AG04450 (cell line): ENCODE measurements around the gene UAP1L1. TPM values are rescaled to one million over a fixed set of nuclear protein-coding genes. Genes with fewer than 3 reads are reported as not detected.

Experiments
- CTCF ChIA-PET: fragments of 300-600, 350-600 bp; formaldehyde crosslinking; extraction: SDS; loops from one replicate; lab custom pipeline; 2022; ENCODE audit warnings: antibody characterized with exemption, inconsistent platforms; lab: Charles Lee
- POLR2A ChIA-PET: fragments of 350-600 bp; formaldehyde crosslinking; extraction: SDS; loops from one replicate; lab custom pipeline; 2021; ENCODE audit warnings: antibody characterized with exemption, inconsistent platforms; lab: Yijun Ruan, JAX
- DNase-seq: peaks from one replicate; pipeline ENCODE4 v3.0.0-alpha.2; 2011; ENCODE audit warnings: low read depth, low spot score
- H3K27ac ChIP-seq: one replicate; pipeline ENCODE4 v1.5.1; 2012; ENCODE audit warnings: low read depth, low read length, control low read depth
- H3K27me3 ChIP-seq: one replicate; pipeline ENCODE4 v1.6.0; 2012; ENCODE audit warnings: low read length; ENCODE audit not compliant: control insufficient read depth, insufficient read depth
- H3K4me3 ChIP-seq: 2 replicates; pipeline ENCODE4 v1.5.1; 2011; ENCODE audit warnings: mild to moderate bottlenecking, low read depth, low read length, control low read depth
- H3K9me3 ChIP-seq: 2 replicates; pipeline ENCODE4 v1.5.1; 2012; ENCODE audit warnings: low read length; ENCODE audit not compliant: control insufficient read depth, insufficient read depth
- polyA plus RNA-seq: library from polyadenylated mRNA; depleted of rRNA; stranded (reverse); fragments of >200 nt; gene quantifications from 2 replicates; pipeline ENCODE4 v1.2.3, GENCODE V29; 2011
- TF ChIP-seq, protein P1 (sequence below): IDR thresholded peaks from 2 replicates; pipeline ENCODE4 v1.5.1; 2011; ENCODE audit warnings: low read depth, low read length, control low read depth, inconsistent platforms

Gene UAP1L1
- polyA plus RNA-seq, 1 experiment: 5.1 TPM

DNA sequence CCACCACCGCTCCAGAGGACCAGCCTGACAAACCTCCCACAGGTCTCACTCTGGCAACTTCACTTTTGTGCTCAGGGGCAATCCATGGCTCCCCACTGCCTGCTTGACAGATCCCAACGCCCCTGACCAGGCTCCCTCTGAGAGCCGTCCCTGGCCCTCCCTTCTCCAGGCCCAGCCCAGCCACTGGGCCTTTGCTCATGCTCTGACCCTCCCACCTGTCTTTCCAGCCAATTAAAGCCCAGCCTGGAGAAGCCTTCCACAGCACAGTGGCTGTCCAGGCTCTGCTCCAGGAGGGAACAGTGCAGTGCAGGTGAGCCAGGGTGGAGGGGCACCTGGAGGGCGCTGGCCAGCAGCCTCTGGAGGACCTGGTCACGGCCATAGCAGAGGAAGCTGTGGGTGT, 26.7 kb upstream of the UAP1L1 start:
- CTCF ChIA-PET: interaction anchor here (1.3 kb wide), 1 partner anchor 15 kb away, joined by 3 read pairs; no protein-coding TSS in a partner anchor

GRCh38 chr9:137051145-137051724, 26.1 kb upstream of the UAP1L1 start:
- TF ChIP-seq, protein P1, sequence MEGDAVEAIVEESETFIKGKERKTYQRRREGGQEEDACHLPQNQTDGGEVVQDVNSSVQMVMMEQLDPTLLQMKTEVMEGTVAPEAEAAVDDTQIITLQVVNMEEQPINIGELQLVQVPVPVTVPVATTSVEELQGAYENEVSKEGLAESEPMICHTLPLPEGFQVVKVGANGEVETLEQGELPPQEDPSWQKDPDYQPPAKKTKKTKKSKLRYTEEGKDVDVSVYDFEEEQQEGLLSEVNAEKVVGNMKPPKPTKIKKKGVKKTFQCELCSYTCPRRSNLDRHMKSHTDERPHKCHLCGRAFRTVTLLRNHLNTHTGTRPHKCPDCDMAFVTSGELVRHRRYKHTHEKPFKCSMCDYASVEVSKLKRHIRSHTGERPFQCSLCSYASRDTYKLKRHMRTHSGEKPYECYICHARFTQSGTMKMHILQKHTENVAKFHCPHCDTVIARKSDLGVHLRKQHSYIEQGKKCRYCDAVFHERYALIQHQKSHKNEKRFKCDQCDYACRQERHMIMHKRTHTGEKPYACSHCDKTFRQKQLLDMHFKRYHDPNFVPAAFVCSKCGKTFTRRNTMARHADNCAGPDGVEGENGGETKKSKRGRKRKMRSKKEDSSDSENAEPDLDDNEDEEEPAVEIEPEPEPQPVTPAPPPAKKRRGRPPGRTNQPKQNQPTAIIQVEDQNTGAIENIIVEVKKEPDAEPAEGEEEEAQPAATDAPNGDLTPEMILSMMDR: no peak
- DNase-seq: no peak
- Histone ChIP-seq H3K4me3 (no peak overlapping the region), H3K27ac (no peak overlapping the region), H3K27me3 (peaks cover 67% of the 10 kb centered on the region), H3K9me3 (no peaks in the 10 kb centered on the region; the same call in 1 of the 2 replicates)
- CTCF ChIA-PET: interaction anchor here (1.3 kb wide), 1 partner anchor 16 kb away, joined by 3 read pairs; no protein-coding TSS in a partner anchor
- POLR2A ChIA-PET: no interaction called here

More for the DNA sequence above, 26.7 kb upstream of the UAP1L1 start:
- Histone ChIP-seq H3K27ac (no peak overlapping the region), H3K4me3 (no peak overlapping the region), H3K9me3 (no peaks in the 10 kb centered on the region; the same call in 1 of the 2 replicates), H3K27me3 (peaks cover 63% of the 10 kb centered on the region)
- no peak for DNase-seq
- TF ChIP-seq, protein P1: no peak
- POLR2A ChIA-PET: no interaction called here

DNA sequence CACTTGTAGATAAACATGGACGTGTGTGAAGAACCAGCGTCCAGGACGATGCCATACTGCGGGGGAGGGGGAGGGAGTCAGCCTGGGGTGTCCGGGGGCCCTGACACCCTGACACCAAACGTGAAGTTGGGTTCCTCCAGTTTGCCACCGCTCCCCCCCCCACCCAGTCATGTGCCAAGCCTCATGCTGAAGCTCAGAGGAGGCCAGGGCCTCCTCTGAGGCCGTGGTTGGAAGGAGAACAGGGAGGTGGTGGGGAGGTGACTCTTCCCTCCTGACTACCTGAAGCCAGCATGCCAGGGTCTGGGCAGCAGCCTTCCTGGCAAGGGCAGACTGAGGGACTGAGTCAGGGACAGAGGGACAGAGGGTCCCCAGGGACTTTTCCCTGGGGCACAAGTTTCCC, 25.0 kb upstream of the UAP1L1 start:
- H3K9me3 ChIP-seq: no peaks in the 10 kb centered on the region; the same call in 1 of the 2 replicates
- CTCF ChIA-PET: interaction anchor here (1.5 to 5.0 kb wide), 2 partner anchors 14 to 23 kb away, joined by 5 to 58 read pairs; no protein-coding TSS in a partner anchor
- H3K4me3 ChIP-seq: no peak overlapping the region
- TF ChIP-seq, protein P1: no peak
- peaks cover 69% of the 10 kb centered on the region for H3K27me3 ChIP-seq
- no peak overlapping the region for H3K27ac ChIP-seq
- no peak for DNase-seq
- POLR2A ChIA-PET: no interaction called here

DNA sequence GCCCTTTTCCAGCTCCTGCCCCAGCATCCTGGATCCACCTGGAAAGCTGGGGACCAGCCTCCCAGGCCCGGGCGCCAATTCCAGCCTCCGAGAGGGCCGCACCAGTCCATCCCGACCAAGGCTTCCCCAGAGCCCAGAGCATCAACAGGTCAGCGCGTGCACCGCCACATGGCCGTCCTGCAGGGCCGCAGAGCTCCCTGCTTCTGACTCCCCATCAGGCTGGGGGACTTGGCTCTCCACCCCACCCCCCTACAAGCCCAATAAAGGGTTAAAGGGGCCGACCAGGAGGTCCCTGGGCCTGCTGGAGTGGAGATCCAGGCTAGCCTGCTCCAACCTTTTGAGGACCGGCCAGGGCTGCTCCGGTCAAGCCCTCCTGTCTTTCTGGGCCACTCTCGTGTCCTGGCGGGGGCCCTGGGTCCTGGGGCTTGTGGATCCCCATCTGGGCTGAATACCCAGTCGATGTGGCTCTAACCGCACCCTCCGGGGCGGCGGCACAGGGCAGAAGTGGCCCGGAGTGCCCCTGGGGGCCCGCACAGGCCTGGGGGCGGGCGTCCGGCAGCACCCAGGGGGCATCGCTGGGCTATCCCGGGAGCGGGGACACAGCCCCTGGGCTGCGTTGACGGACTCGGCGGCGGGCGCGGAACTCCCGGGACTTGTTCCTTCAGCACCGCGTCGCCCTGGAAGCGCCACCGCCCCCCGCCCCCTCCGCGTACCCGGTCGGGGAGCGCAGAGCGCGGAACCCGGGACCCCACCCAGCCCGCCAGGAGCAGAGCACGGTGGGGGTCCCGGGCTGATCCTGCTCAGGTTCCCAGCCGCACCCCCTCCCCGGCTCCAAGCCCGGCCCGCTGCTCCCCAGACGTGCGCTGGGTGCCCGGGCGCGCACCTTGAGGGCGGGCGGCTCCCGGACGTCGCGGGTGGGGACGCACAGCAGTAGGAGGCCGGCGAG, 24.0 kb upstream of the UAP1L1 start:
- ChIA-PET CTCF (interaction anchor here (1.5 to 5.0 kb wide), 2 partner anchors 13 to 24 kb away, joined by 5 to 58 read pairs; no protein-coding TSS in a partner anchor), POLR2A (interaction anchor here (0.6 kb wide), 1 partner anchor 17 kb away, joined by 6 read pairs; the partner anchor contains the start of gene SAPCD2)
- no peak overlapping the region for H3K4me3 ChIP-seq
- no peak for DNase-seq
- TF ChIP-seq, protein P1: no peak
- H3K9me3 ChIP-seq: no peaks in the 10 kb centered on the region; the same call in 1 of the 2 replicates
- no peak overlapping the region for H3K27ac ChIP-seq
- H3K27me3 ChIP-seq: peaks cover 66% of the 10 kb centered on the region
